Left hindlimb (tissue), 1 donor: ENCODE measurements around the gene HMGN4.
A peak's percentile ranks its signal among the peaks of the same experiment; 100 is the strongest.

ENCODE experiments used
- DNase-seq: peaks from one replicate; pipeline ENCODE4 v3.0.0-alpha.2; 2018

HMGN4 gene

GRCh38 chr6:26581164-26581915 is 43.2 kb downstream of the HMGN4 start:
- no peak for DNase-seq

GRCh38 chr6:26588965-26589364 is 50.8 kb downstream of the HMGN4 start:
- no peak for DNase-seq

GRCh38 chr6:26592649-26593048 is 54.5 kb downstream of the HMGN4 start:
- DNase-seq: no peak

- DNase-seq: no peak
Observed at GRCh38 chr6:26593278-26594130, 55.3 kb downstream of the HMGN4 start.

GRCh38 chr6:26594131-26594498 is 55.9 kb downstream of the HMGN4 start:
- no peak for DNase-seq

GRCh38 chr6:26594730-26595632 is 56.8 kb downstream of the HMGN4 start:
- peak; percentile 43 for DNase-seq

GRCh38 chr6:26595669-26596269 is 57.6 kb downstream of the HMGN4 start:
- peak; percentile 92 for DNase-seq
